Breast epithelium (tissue), 4 donors: ENCODE measurements around the gene PLEKHG1. TPM values are rescaled to one million over a fixed set of nuclear protein-coding genes. Genes with fewer than 3 reads are reported as not detected.

Experiments used
- DNase-seq, 2 donors: peaks; one replicate each; pipeline ENCODE4 v3.0.0-alpha.2; 2019; ENCODE audit warnings: low spot score in 2 of 2
- H3K27ac ChIP-seq, 2 donors: fragments of 200-600 bp; sonication (generic) in 1 of 2; one replicate each; pipeline ENCODE4 v1.5.1; 2016 to 2019; ENCODE audit warnings: mild to moderate bottlenecking in 1 of 2
- H3K27me3 ChIP-seq, 2 donors: fragments of 200-600 bp; sonication (generic) in 1 of 2; one replicate each; pipeline versions ENCODE4 v1.5.1 to v1.6.0; 2017 to 2019; ENCODE audit warnings: control low read depth in 1 of 2, mild to moderate bottlenecking in 1 of 2
- H3K36me3 ChIP-seq: fragments of 200-600 bp; one replicate; pipeline ENCODE4 v1.5.1; 2019
- H3K4me1 ChIP-seq, 2 donors: fragments of 200-600 bp; sonication (generic); one replicate each; pipeline ENCODE4 v1.5.1; 2016 to 2019; ENCODE audit warnings: control low read depth in 1 of 2
- H3K4me3 ChIP-seq, 3 donors: fragments of 200-600 bp; sonication (generic); 1 replicate in 2 of 3; 2 replicates in 1 of 3; pipeline ENCODE4 v1.5.1; 2016 to 2019; ENCODE audit warnings: mild to moderate bottlenecking in 3 of 3, moderate library complexity in 2 of 3
- H3K9me3 ChIP-seq, 2 donors: fragments of 200-600 bp; sonication (generic) in 1 of 2; one replicate each; pipeline ENCODE4 v1.5.1; 2016 to 2019; ENCODE audit warnings: control low read depth in 1 of 2
- POLR2A ChIP-seq: fragments of 450-650 bp; IDR thresholded peaks from one replicate; pipeline ENCODE4 v1.6.1; 2016; ENCODE audit warnings: antibody characterized with exemption, mild to moderate bottlenecking, moderate library complexity
- POLR2AphosphoS5 ChIP-seq, 3 donors: sonication (generic); formaldehyde crosslinking; IDR thresholded peaks; one replicate each; pipeline ENCODE4 v1.6.1; 2017; ENCODE audit warnings: antibody characterized with exemption in 3 of 3
- intact Hi-C: fragments of 100-400 bp; cut with DNase I; formaldehyde crosslinking; loops from one replicate; pipeline ENCODE4 v1.15.1; 2023; ENCODE audit warnings: low total_unique reads
- total RNA-seq, 3 donors: library from RNA; depleted of rRNA; stranded (reverse); fragments of >200 nt; gene quantifications; one replicate each; pipeline ENCODE4 v1.1.0, GENCODE V29; 2016
- TF ChIP-seq, protein P1 (sequence below), 3 donors: fragments of 450-650 bp; IDR thresholded peaks; one replicate each; pipeline ENCODE4 v1.5.1; 2016 to 2017; ENCODE audit warnings: antibody characterized with exemption in 3 of 3, mild to moderate bottlenecking in 3 of 3, moderate library complexity in 3 of 3

PLEKHG1 gene
- 10 to 100 TPM; 26.4 to 77.0 (median 40.2) TPM for total RNA-seq

DNA sequence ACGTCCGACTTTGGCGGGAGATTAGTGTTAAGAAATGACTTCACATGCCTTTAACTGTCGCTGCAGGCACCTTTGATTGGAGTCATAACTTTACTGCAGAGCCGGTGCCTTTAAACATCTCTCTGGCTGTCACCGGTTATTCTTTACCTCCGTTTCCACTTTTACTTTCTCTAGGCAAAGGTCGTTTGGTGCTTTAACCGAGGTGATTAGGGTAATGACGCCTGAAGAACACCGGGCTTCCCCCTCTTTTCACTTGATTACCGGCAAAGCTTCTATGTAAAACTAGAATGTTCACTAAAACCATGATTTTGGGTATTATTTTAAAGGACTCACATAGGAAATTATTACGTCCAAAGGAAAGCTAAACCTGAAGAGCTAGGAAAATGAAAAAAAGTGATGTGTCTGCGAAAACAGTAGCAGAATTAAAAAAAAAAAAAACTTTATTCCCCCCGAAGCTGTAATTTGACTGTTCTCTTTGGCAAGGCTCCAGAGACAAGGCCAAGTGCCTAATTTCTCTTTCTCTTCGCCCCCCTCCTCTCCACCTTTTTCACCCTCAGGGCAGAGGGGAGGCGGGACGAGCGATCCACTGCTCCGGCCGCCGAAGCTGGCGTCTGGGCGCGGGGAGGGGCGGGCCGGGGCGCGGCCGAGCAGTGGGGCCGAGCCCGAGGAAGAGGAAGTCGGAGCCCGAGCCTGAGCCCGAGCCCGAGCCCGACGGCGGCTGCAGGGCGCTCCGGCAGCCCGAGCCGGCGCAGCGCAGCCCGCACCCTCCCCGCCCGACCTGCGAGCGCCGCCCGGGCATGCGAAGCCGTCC lies at the start of gene PLEKHG1:
Gene PLEKHG1 (plus strand): TSS at position 687 of the 811 bp plus-strand sequence. CDS start 133,797 bp downstream, outside the sequence.
- no peaks in the 10 kb centered on the region for H3K36me3 ChIP-seq
- peaks cover 0 to 7% of the 10 kb centered on the region in 2 donors for H3K4me1 ChIP-seq
- DNase-seq = peak; percentile 59 to 67
- TF ChIP-seq, protein P1, sequence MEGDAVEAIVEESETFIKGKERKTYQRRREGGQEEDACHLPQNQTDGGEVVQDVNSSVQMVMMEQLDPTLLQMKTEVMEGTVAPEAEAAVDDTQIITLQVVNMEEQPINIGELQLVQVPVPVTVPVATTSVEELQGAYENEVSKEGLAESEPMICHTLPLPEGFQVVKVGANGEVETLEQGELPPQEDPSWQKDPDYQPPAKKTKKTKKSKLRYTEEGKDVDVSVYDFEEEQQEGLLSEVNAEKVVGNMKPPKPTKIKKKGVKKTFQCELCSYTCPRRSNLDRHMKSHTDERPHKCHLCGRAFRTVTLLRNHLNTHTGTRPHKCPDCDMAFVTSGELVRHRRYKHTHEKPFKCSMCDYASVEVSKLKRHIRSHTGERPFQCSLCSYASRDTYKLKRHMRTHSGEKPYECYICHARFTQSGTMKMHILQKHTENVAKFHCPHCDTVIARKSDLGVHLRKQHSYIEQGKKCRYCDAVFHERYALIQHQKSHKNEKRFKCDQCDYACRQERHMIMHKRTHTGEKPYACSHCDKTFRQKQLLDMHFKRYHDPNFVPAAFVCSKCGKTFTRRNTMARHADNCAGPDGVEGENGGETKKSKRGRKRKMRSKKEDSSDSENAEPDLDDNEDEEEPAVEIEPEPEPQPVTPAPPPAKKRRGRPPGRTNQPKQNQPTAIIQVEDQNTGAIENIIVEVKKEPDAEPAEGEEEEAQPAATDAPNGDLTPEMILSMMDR (IDR thresholded peaks at IDR 0.05) = no peak
- TF ChIP-seq POLR2A = no peak
- H3K27me3 ChIP-seq = no peaks in the 10 kb centered on the region
- peak within 1 kb of the TSS; percentile 83 to 89 (median 83) for H3K4me3 ChIP-seq
- intact Hi-C loops = no loop called here
- peak within 1 kb of the TSS; percentile 81 to 89 for H3K27ac ChIP-seq
- H3K9me3 ChIP-seq = no peaks in the 10 kb centered on the region

DNA sequence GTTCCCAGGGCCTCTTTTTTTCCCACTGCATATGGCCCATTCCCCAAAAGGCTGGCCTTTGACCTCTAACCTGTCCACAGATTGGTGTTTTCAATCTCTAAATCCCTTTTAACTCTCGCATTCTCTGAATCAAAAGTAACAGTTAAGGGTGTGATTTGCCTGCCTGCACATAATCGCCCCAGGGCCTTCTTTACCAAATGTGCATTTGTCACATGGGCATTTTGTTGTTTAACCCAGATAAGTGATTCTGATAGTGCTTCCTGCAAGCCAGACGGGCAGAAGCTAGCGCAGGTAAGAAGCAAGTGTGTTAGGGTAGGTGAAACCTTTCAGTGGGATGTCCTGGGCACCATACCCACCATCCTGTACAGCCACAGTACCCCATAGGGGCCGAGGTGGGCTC lies 49.4 kb upstream of the PLEKHG1 start:
- no peaks in the 10 kb centered on the region for H3K27me3 ChIP-seq
- no peaks in the 10 kb centered on the region for H3K36me3 ChIP-seq
- H3K4me3 ChIP-seq = no peak overlapping the region
- no peak for DNase-seq
- H3K4me1 ChIP-seq = no peaks in the 10 kb centered on the region
- H3K9me3 ChIP-seq = no peaks in the 10 kb centered on the region
- intact Hi-C loops = no loop called here
- TF ChIP-seq POLR2A (no peak), POLR2AphosphoS5 (IDR thresholded peaks at IDR 0.05) (no peak)
- TF ChIP-seq, protein P1 (IDR thresholded peaks at IDR 0.05) = no peak
- no peak overlapping the region for H3K27ac ChIP-seq

DNA sequence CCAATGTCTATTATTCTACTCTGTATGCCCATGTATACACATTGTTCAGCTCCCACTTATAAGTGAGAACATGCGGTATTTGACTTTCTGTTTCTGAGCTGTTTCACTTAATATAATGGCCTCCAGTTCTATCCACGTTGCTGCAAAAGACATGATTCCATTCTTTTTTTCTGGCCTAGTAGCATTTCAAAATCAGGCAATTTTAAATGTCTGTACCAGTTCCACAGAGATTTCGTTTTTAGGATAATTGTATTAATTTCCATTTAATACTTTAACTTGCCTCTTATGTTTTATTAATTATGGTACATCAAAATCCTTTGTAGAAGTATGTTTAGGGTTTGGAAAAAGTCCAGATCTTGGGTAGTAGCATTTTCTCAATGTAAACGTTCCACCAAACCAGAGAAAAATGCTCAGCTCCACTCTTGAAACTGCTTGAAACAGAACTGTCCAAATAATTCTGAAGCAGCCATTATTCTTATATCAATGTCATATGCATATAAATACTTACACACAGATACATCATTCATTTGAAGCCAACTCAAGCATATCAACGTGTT lies 42.6 kb upstream of the PLEKHG1 start:
- intact Hi-C loops = no loop called here
- H3K4me1 ChIP-seq = no peaks in the 10 kb centered on the region
- no peaks in the 10 kb centered on the region for H3K9me3 ChIP-seq
- no peaks in the 10 kb centered on the region for H3K27me3 ChIP-seq
- no peak for DNase-seq
- TF ChIP-seq POLR2AphosphoS5 (IDR thresholded peaks at IDR 0.05) = no peak
- TF ChIP-seq POLR2A = no peak
- TF ChIP-seq, protein P1 (IDR thresholded peaks at IDR 0.05) = no peak
- H3K36me3 ChIP-seq = no peaks in the 10 kb centered on the region
- H3K27ac ChIP-seq = no peak overlapping the region
- H3K4me3 ChIP-seq = no peak overlapping the region

DNA sequence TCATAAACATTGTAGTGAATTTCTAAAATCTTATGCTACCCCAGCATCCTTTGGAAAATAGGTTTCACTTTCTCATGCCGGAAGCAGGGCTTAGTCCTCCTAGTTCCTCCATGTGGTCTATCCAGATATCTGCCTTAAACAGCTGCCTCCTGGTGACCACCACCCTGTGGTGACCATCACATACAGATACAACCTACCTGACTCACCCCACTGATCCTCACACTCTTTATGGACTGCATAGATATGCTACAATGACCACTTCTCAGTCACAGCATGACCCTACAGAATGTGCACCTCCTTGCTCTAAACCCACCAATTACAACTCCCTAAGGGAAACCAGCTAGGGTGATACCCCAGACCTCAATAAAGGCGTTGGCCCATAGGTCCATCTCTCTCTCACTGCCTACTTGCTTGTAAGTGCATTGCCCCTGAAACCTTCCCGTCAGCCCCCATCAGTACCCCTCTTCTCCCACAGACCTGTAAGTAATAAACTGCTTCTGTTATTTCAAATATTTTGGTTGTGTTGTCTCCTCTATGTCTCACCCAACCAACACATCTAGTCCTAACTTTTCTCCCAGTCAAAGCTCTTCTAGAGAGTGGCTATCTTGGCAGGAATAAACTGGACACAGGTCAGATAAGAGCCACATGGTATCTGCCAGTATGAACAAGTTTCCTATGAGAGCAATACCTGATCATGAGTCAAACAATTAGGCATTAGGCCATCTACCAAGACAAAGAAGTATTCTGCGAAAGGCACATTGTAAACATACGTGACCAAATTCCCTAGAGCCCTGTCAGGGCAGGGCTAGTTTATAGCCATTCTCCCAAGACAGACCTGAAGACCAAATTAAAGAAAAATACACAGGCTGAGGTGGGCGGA lies 39.4 kb upstream of the PLEKHG1 start:
- Histone ChIP-seq H3K36me3 (no peaks in the 10 kb centered on the region), H3K4me3 (no peak overlapping the region), H3K27me3 (no peaks in the 10 kb centered on the region), H3K4me1 (no peaks in the 10 kb centered on the region), H3K27ac (peak overlapping the region in 1 of 2 donors; percentile 43), H3K9me3 (no peaks in the 10 kb centered on the region)
- TF ChIP-seq POLR2AphosphoS5 (IDR thresholded peaks at IDR 0.05) (no peak), POLR2A (no peak)
- TF ChIP-seq, protein P1 (IDR thresholded peaks at IDR 0.05) = no peak
- intact Hi-C loops = no loop called here
- DNase-seq = no peak
